Mammary epithelial cell (primary cell): ENCODE results near the gene PANK1.

ENCODE experiments used
- EZH2 ChIP-seq: IDR thresholded peaks from 2 replicates; pipeline ENCODE4 v1.6.1; 2012; ENCODE audit warnings: low read length, inconsistent platforms, borderline replicate concordance
- TF ChIP-seq, protein P1 (sequence below), 2 donors: IDR thresholded peaks in 1 of 2; conservative IDR thresholded peaks in 1 of 2; 2 replicates each; pipeline ENCODE4 v1.5.1; 2011 to 2012; ENCODE audit warnings: inconsistent platforms in 2 of 2, low read length in 2 of 2, mild to moderate bottlenecking in 2 of 2, control low read depth in 1 of 2, low read depth in 1 of 2; ENCODE audit not compliant: insufficient read depth in 1 of 2; ENCODE audit errors: extremely low read depth in 1 of 2

DNA sequence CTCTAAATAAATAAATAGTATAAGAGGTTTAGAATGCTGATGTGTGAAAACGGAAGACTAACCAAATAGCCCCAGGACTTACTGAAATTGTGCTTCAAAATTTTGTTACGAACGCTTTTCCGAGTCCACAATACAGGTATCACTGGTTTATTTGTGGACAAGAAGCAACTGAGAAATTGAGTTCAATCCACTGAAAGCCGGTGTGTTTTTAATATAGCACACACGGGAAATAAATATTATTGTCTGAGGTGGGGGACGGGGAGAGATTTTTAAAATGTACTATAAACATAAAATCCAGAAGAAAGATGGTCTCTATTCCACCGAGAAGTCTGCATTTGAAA lies 110.2 kb downstream of the PANK1 start:
- TF ChIP-seq, protein P1, sequence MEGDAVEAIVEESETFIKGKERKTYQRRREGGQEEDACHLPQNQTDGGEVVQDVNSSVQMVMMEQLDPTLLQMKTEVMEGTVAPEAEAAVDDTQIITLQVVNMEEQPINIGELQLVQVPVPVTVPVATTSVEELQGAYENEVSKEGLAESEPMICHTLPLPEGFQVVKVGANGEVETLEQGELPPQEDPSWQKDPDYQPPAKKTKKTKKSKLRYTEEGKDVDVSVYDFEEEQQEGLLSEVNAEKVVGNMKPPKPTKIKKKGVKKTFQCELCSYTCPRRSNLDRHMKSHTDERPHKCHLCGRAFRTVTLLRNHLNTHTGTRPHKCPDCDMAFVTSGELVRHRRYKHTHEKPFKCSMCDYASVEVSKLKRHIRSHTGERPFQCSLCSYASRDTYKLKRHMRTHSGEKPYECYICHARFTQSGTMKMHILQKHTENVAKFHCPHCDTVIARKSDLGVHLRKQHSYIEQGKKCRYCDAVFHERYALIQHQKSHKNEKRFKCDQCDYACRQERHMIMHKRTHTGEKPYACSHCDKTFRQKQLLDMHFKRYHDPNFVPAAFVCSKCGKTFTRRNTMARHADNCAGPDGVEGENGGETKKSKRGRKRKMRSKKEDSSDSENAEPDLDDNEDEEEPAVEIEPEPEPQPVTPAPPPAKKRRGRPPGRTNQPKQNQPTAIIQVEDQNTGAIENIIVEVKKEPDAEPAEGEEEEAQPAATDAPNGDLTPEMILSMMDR (conservative IDR thresholded peaks at IDR 0.05 in 1 of 2, IDR thresholded peaks at IDR 0.05 in 1 of 2; ENCODE audit: extremely low read depth in 1 of 2, insufficient read depth in 1 of 2, low read depth in 1 of 2, low read length in 2 of 2) = no peak
- no peak for TF ChIP-seq EZH2
